Trophoblast cell (in vitro differentiated cells and primary cell): ENCODE results near the gene PAX2.

ENCODE experiments used
- DNase-seq, 2 donors: peaks; one replicate each; pipeline ENCODE4 v3.0.0-alpha.2; 2016
- H2AFZ ChIP-seq: 2 replicates; pipeline ENCODE4 v1.6.1; 2013; ENCODE audit warnings: low read length, moderate library complexity, mild to moderate bottlenecking; ENCODE audit not compliant: insufficient read depth, poor library complexity
- H2AK5ac ChIP-seq: 2 replicates; pipeline ENCODE4 v1.6.1; 2013; ENCODE audit warnings: mild to moderate bottlenecking, low read length
- H2BK120ac ChIP-seq: 2 replicates; pipeline ENCODE4 v1.6.1; 2013; ENCODE audit warnings: low read length, mild to moderate bottlenecking, moderate library complexity; ENCODE audit not compliant: insufficient read depth, poor library complexity
- H2BK12ac ChIP-seq: 2 replicates; pipeline ENCODE4 v1.6.1; 2013; ENCODE audit warnings: mild to moderate bottlenecking, low read length, moderate library complexity
- H2BK5ac ChIP-seq: 2 replicates; pipeline ENCODE4 v1.6.1; 2013; ENCODE audit warnings: low read length, low read depth, moderate library complexity, mild to moderate bottlenecking; ENCODE audit not compliant: poor library complexity
- H3K14ac ChIP-seq: 2 replicates; pipeline ENCODE4 v1.6.1; 2013; ENCODE audit warnings: mild to moderate bottlenecking, low read length
- H3K18ac ChIP-seq: 2 replicates; pipeline ENCODE4 v1.6.1; 2013; ENCODE audit warnings: mild to moderate bottlenecking, low read length
- H3K23ac ChIP-seq: 2 replicates; pipeline ENCODE4 v1.6.1; 2013; ENCODE audit warnings: low read length
- H3K27ac ChIP-seq: 2 replicates; pipeline ENCODE4 v1.5.1; 2013; ENCODE audit warnings: low read depth, mild to moderate bottlenecking, inconsistent platforms, low read length, moderate library complexity
- H3K27me3 ChIP-seq: 2 replicates; pipeline ENCODE4 v1.6.1; 2013; ENCODE audit warnings: inconsistent platforms, mild to moderate bottlenecking, low read length, moderate library complexity; ENCODE audit not compliant: insufficient read depth
- H3K36me3 ChIP-seq, 2 experiments: 1 replicate in 1 of 2; 2 replicates in 1 of 2; pipeline ENCODE4 v1.6.1; 2013; ENCODE audit warnings: low read length in 2 of 2, mild to moderate bottlenecking in 2 of 2, moderate library complexity in 1 of 2; ENCODE audit not compliant: insufficient read depth in 2 of 2, control insufficient read depth in 1 of 2
- H3K4ac ChIP-seq: 2 replicates; pipeline ENCODE4 v1.6.1; 2013; ENCODE audit warnings: low read depth, mild to moderate bottlenecking, low read length, moderate library complexity
- H3K4me1 ChIP-seq, 2 experiments: 1 replicate in 1 of 2; 2 replicates in 1 of 2; pipeline ENCODE4 v1.6.1; 2013; ENCODE audit warnings: low read length in 2 of 2, mild to moderate bottlenecking in 2 of 2, moderate library complexity in 1 of 2; ENCODE audit not compliant: insufficient read depth in 2 of 2, control insufficient read depth in 1 of 2
- H3K4me2 ChIP-seq: 2 replicates; pipeline ENCODE4 v1.6.1; 2013; ENCODE audit warnings: inconsistent platforms, mild to moderate bottlenecking, low read length, moderate library complexity
- H3K4me3 ChIP-seq: 2 replicates; pipeline ENCODE4 v1.5.1; 2013; ENCODE audit warnings: mild to moderate bottlenecking, low read depth, low read length, inconsistent platforms
- H3K79me1 ChIP-seq: one replicate; pipeline ENCODE4 v1.6.1; 2013; ENCODE audit warnings: low read length
- H3K79me2 ChIP-seq: 2 replicates; pipeline ENCODE4 v1.6.1; 2013; ENCODE audit warnings: low read length, mild to moderate bottlenecking; ENCODE audit not compliant: control insufficient read depth, insufficient read depth, poor library complexity
- H3K9ac ChIP-seq: 2 replicates; pipeline ENCODE4 v1.6.1; 2013; ENCODE audit warnings: mild to moderate bottlenecking, low read length
- H3K9me3 ChIP-seq: 2 replicates; pipeline ENCODE4 v1.6.1; 2013; ENCODE audit warnings: low read depth, mild to moderate bottlenecking, control low read depth, inconsistent platforms, low read length; ENCODE audit not compliant: insufficient read depth
- H4K12ac ChIP-seq: 2 replicates; pipeline ENCODE4 v1.6.1; 2013; ENCODE audit warnings: low read depth, mild to moderate bottlenecking, low read length, moderate library complexity
- H4K8ac ChIP-seq: 2 replicates; pipeline ENCODE4 v1.6.1; 2013; ENCODE audit warnings: low read depth, mild to moderate bottlenecking, low read length, moderate library complexity
- H4K91ac ChIP-seq: one replicate; pipeline ENCODE4 v1.6.1; 2013; ENCODE audit warnings: low read depth, mild to moderate bottlenecking, low read length, moderate library complexity
- WGBS: extraction: QIAGEN DNeasy Blood & Tissue Kit; methylation state at CpG from one replicate; pipeline ENCODE4 v1.1.7; 2013; ENCODE audit warnings: missing lambda C conversion rate; ENCODE audit not compliant: insufficient read length, insufficient coverage; ENCODE audit errors: extremely low coverage; 5-methylcytosine and 5-hydroxymethylcytosine counted together

Gene PAX2

GRCh38 chr10:100779329-100779728 is 33.9 kb downstream of the PAX2 start:
- no peak for DNase-seq
- no peak overlapping the region for H3K18ac ChIP-seq
- WGBS: no CpG with 5 or more reads among the region's 9 CpGs
- no peaks in the 10 kb centered on the region for H3K36me3 ChIP-seq
- H4K8ac ChIP-seq: no peak overlapping the region
- no peak overlapping the region for H4K91ac ChIP-seq
- H2AFZ ChIP-seq: no peak overlapping the region
- H3K79me1 ChIP-seq: no peaks in the 10 kb centered on the region
- H2AK5ac ChIP-seq: no peak overlapping the region
- peaks cover 5% of the 10 kb centered on the region for H3K9me3 ChIP-seq
- no peak overlapping the region for H3K9ac ChIP-seq
- H3K27ac ChIP-seq: no peak overlapping the region
- H3K27me3 ChIP-seq: no peaks in the 10 kb centered on the region
- no peak overlapping the region for H3K23ac ChIP-seq
- H2BK12ac ChIP-seq: no peak overlapping the region
- no peak overlapping the region for H2BK120ac ChIP-seq
- no peak overlapping the region for H3K4me3 ChIP-seq
- H2BK5ac ChIP-seq: no peak overlapping the region
- H4K12ac ChIP-seq: no peak overlapping the region
- no peak overlapping the region for H3K4ac ChIP-seq
- H3K4me1 ChIP-seq: peaks cover 2 to 3% of the 10 kb centered on the region in 2 experiments
- no peaks in the 10 kb centered on the region for H3K79me2 ChIP-seq
- H3K14ac ChIP-seq: no peak overlapping the region
- H3K4me2 ChIP-seq: no peak overlapping the region

- Histone ChIP-seq H3K18ac (no peak overlapping the region), H3K27me3 (no peaks in the 10 kb centered on the region), H2BK5ac (no peak overlapping the region), H3K79me2 (no peaks in the 10 kb centered on the region), H3K27ac (no peak overlapping the region), H3K14ac (no peak overlapping the region), H2AFZ (no peak overlapping the region), H3K9ac (no peak overlapping the region), H3K36me3 (no peaks in the 10 kb centered on the region), H4K12ac (no peak overlapping the region), H3K4me2 (no peak overlapping the region), H3K4me1 (peaks cover 0 to under 1% of the 10 kb centered on the region in 2 experiments), H3K79me1 (no peaks in the 10 kb centered on the region), H3K4me3 (no peak overlapping the region), H3K23ac (no peak overlapping the region), H3K9me3 (peaks cover 5% of the 10 kb centered on the region), H2BK12ac (no peak overlapping the region), H3K4ac (no peak overlapping the region), H4K91ac (no peak overlapping the region), H4K8ac (no peak overlapping the region), H2BK120ac (no peak overlapping the region), H2AK5ac (no peak overlapping the region)
- DNase-seq: no peak
- no CpG with 5 or more reads among the region's 2 CpGs for WGBS
These were observed 34.9 kb downstream of the PAX2 start for GRCh38 chr10:100780324-100780723.

- no peak for DNase-seq
- Histone ChIP-seq H2AK5ac (no peak overlapping the region), H3K4ac (no peak overlapping the region), H2AFZ (no peak overlapping the region), H4K8ac (no peak overlapping the region), H3K36me3 (no peaks in the 10 kb centered on the region), H3K27me3 (no peaks in the 10 kb centered on the region), H3K9me3 (peaks cover 5% of the 10 kb centered on the region), H2BK120ac (no peak overlapping the region), H3K4me3 (no peak overlapping the region), H3K4me1 (no peaks in the 10 kb centered on the region), H4K12ac (no peak overlapping the region), H3K27ac (no peak overlapping the region), H3K4me2 (no peak overlapping the region), H4K91ac (no peak overlapping the region), H2BK5ac (no peak overlapping the region), H3K79me1 (no peaks in the 10 kb centered on the region), H3K23ac (no peak overlapping the region), H2BK12ac (no peak overlapping the region), H3K18ac (no peak overlapping the region), H3K79me2 (no peaks in the 10 kb centered on the region), H3K9ac (no peak overlapping the region), H3K14ac (no peak overlapping the region)
- WGBS: no CpG with 5 or more reads among the region's 11 CpGs
These were observed 35.8 kb downstream of the PAX2 start for GRCh38 chr10:100781145-100781665.

GRCh38 chr10:100782461-100783244 is 37.3 kb downstream of the PAX2 start:
- no peak overlapping the region for H3K4me3 ChIP-seq
- DNase-seq: no peak
- WGBS: no CpG with 5 or more reads among the region's 13 CpGs

More at GRCh38 chr10:100782461-100783244, 37.3 kb downstream of the PAX2 start:
- Histone ChIP-seq H3K36me3 (no peaks in the 10 kb centered on the region), H3K79me1 (no peaks in the 10 kb centered on the region), H4K91ac (no peak overlapping the region), H2AFZ (no peak overlapping the region), H4K12ac (no peak overlapping the region), H3K27me3 (no peaks in the 10 kb centered on the region), H3K23ac (no peak overlapping the region), H2BK5ac (no peak overlapping the region), H3K79me2 (no peaks in the 10 kb centered on the region), H2BK12ac (no peak overlapping the region), H3K4me2 (no peak overlapping the region), H3K18ac (no peak overlapping the region), H3K4me1 (no peaks in the 10 kb centered on the region), H3K9me3 (peaks cover 5% of the 10 kb centered on the region), H2AK5ac (no peak overlapping the region), H3K27ac (no peak overlapping the region), H3K4ac (no peak overlapping the region), H2BK120ac (no peak overlapping the region), H3K9ac (no peak overlapping the region), H4K8ac (no peak overlapping the region), H3K14ac (no peak overlapping the region)
